Upper lobe of left lung (tissue), 4 donors: ENCODE measurements around the gene ANO10.

Source experiments
- CTCF ChIP-seq, 6 experiments: fragments of 450-650 bp in 4 of 6; fragments of 200-600 bp in 2 of 6; sonication (generic) in 2 of 6; IDR thresholded peaks; one replicate each; pipeline ENCODE4 v1.5.1; 2016 to 2019; ENCODE audit warnings: antibody characterized with exemption in 6 of 6
- EP300 ChIP-seq, 4 donors: sonication (generic); formaldehyde crosslinking; IDR thresholded peaks; one replicate each; pipeline ENCODE4 v1.5.1; 2017; ENCODE audit warnings: antibody characterized with exemption in 4 of 4, control low read depth in 2 of 4
- POLR2A ChIP-seq, 4 donors: fragments of 450-650 bp; IDR thresholded peaks; one replicate each; pipeline ENCODE4 v1.5.1; 2016 to 2017; ENCODE audit warnings: antibody characterized with exemption in 4 of 4, mild to moderate bottlenecking in 2 of 4
- POLR2AphosphoS5 ChIP-seq, 2 donors: sonication (generic); formaldehyde crosslinking; IDR thresholded peaks; one replicate each; pipeline ENCODE4 v1.5.1; 2017; ENCODE audit warnings: antibody characterized with exemption in 2 of 2

DNA sequence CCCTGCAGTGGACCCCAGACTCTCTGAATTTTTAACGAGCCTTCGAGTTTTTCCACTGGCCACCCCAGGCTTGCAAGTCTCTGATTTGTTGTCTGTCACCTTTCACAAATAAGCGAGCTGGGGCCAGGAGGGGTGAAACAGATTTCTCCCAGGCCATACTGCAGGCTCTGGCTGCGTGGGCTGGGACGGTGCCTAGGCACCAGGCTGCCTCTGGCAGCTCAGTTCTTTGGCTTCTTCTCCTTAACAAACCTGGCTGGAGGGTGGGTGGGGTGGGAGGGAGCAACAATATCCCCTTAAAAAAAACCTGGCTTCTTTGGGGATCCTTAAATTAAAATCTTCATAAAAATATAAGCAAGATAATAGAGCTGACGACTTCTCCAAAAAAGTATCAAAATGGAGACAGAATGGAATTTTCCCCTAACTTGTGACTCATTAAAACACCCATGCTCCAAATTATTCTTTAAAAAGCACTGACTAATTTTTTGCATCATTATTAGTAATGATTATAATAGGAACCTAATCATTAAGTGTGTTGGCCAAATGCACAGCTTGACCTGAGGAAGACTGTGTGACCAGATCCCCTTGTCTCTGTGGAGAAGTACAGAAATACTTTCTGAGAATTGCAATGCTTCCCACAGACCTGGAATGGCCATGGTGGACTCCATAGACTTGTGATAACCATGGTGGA, 251.4 kb downstream of the ANO10 start:
- TF ChIP-seq CTCF (IDR thresholded peaks at IDR 0.05) (no peak), POLR2A (IDR thresholded peaks at IDR 0.05) (no peak), POLR2AphosphoS5 (IDR thresholded peaks at IDR 0.05) (no peak), EP300 (IDR thresholded peaks at IDR 0.05) (no peak)
